ENCODE measurements around the gene CASZ1.

The CASZ1 gene

GRCh38 chr1:10745383-10745782 is 51.1 kb downstream of the CASZ1 start:
- TF ChIP-seq ZNF274 (IDR thresholded peaks at IDR 0.05; ENCODE audit: low read depth, low read length) = no peak
- H3K4me3 ChIP-seq (ENCODE audit: low read length) = no peak overlapping the region

- H3K4me3 ChIP-seq (ENCODE audit: low read length) = no peak overlapping the region
- TF ChIP-seq ZNF274 (IDR thresholded peaks at IDR 0.05; ENCODE audit: low read depth, low read length) = no peak
Measured at GRCh38 chr1:10744654-10745238, 51.7 kb downstream of the CASZ1 start.

DNA sequence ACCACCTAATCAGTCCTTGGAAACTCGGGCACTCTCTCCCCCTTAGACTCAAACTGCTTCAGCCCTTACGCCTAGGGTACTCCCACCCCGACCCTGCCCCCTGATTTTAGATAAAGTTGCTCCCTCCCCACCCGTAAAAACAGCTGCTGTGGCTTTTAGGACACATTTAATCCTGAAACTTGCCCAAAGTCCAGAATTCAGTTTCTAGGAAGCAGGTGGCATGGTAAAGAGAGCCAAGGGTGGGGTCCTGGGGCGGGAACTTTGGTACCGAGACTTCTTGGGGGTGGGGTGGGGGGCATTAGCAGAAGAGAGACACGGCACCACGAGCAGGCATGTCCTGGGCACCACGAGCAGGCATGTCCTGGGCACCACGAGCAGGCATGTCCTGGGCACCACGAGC is 52.4 kb downstream of the CASZ1 start:
- no peak overlapping the region for H3K4me3 ChIP-seq (ENCODE audit: low read length)
- TF ChIP-seq ZNF274 (IDR thresholded peaks at IDR 0.05; ENCODE audit: low read depth, low read length) = no peak

DNA sequence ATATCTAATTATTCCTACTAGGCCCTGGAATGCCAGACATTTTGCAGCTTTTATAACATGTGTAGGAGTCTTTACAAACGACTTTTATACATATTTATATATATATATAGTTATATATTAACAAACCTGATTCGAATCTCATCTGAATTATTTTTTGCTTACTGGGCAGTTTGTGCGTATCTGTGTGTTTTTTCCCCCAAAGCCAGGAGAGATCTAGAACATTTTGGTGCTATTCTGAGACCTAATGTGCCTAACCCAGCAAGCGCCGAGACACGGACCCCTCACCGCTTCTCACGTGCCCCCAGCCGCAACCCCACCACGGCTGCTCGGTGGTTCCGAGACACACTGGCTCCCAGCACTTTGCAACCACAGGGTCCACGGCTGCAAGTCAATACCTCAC is 54.8 kb downstream of the CASZ1 start:
- no peak for TF ChIP-seq ZNF274 (IDR thresholded peaks at IDR 0.05; ENCODE audit: low read depth, low read length)
- H3K4me3 ChIP-seq (ENCODE audit: low read length) = no peak overlapping the region

DNA sequence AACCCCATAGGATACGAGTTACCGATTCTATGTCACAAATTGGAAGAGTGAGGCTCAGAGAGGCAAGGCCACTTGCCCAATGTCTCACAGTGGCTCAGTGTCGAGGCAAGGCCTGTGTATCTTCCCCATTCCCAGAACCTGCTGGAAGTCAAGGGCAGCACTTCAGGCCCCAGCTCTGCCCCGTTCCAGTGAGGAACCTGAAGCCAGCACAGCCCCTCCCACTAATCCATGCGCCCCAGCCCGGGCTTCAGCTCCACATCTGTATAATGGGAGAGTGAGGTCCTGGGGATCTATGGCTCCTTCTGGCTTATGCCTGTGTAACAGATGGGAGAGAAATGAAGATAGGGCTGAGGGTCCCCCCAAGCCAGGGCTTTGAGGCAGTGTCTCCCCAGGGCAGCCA is 56.3 kb downstream of the CASZ1 start:
- no peak for TF ChIP-seq ZNF274 (IDR thresholded peaks at IDR 0.05; ENCODE audit: low read depth, low read length)
- H3K4me3 ChIP-seq (ENCODE audit: low read length) = no peak overlapping the region

GRCh38 chr1:10739589-10739988 is 56.9 kb downstream of the CASZ1 start:
- no peak for TF ChIP-seq ZNF274 (IDR thresholded peaks at IDR 0.05; ENCODE audit: low read depth, low read length)

DNA sequence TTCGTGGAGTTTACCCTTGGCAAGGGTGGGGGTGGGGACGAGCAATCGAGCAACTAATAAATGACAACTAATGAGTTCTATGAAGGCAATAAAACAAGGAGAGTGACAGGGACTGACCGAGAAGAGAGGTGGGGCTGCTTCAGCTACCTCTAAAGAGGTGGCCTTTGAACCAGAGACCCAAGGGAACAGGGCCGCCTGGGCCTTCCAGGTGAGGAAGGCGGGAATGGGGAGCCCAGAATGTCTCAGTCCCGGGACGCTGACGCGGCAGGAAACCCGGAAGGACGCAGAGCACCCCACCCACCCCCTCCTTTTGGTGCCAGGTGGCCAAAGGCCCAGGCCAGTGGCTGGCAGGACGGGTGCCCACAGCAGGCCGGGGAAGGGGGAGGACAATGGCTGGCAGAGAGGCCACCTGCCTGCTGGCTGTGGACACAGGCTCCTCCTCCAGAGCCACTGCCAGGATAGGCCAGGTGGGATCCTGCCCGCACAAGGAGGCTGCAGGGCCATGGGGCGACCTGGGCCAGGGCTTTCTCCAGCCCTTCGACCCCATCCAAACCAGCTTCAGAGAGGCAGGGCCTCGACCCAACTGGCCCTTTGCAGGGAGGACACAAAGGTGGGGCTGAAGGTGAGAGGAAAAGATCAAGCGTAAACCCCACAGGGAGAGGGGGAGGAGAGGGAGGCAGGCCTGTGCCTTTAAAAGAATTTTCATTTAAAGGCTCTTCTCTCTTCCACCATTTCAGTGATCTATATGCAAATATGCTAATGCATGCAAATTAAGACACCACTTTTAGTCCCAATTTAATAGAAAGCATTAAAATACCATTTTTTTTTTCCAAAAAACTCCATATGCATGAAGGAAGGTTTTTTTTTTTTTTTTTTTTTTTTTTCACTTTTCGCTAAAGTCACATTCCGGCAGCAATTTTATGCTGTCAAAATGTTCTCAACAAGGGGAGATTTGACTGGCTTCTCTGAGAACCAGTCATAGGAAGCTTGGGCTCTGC is 58.1 kb downstream of the CASZ1 start:
- no peak overlapping the region for H3K4me3 ChIP-seq (ENCODE audit: low read length)
- TF ChIP-seq ZNF274 (IDR thresholded peaks at IDR 0.05; ENCODE audit: low read depth, low read length) = no peak

More at GRCh38 chr1:10739589-10739988, 56.9 kb downstream of the CASZ1 start:
- H3K4me3 ChIP-seq (ENCODE audit: low read length) = no peak overlapping the region

DNA sequence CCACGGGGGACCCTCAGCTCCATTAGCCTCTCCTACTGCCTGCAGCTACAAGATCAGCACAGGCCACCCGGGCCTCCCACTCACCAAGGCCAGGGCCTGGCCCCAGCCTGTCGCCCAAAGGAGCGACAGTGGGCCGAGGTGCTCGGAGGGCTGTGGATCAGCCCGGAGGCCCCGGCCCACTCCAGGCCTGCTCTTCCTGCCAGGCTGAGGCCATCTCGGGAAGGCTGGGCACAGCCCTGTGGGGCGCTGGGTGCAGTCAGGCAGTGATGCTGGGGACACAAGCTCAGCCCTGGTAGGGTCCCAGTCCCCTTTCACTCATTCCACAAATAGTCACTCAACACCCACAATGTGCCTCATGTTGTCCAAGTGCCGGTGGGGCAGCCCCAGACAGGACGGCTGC is 58.8 kb downstream of the CASZ1 start:
- H3K4me3 ChIP-seq (ENCODE audit: low read length) = no peak overlapping the region
- no peak for TF ChIP-seq ZNF274 (IDR thresholded peaks at IDR 0.05; ENCODE audit: low read depth, low read length)

DNA sequence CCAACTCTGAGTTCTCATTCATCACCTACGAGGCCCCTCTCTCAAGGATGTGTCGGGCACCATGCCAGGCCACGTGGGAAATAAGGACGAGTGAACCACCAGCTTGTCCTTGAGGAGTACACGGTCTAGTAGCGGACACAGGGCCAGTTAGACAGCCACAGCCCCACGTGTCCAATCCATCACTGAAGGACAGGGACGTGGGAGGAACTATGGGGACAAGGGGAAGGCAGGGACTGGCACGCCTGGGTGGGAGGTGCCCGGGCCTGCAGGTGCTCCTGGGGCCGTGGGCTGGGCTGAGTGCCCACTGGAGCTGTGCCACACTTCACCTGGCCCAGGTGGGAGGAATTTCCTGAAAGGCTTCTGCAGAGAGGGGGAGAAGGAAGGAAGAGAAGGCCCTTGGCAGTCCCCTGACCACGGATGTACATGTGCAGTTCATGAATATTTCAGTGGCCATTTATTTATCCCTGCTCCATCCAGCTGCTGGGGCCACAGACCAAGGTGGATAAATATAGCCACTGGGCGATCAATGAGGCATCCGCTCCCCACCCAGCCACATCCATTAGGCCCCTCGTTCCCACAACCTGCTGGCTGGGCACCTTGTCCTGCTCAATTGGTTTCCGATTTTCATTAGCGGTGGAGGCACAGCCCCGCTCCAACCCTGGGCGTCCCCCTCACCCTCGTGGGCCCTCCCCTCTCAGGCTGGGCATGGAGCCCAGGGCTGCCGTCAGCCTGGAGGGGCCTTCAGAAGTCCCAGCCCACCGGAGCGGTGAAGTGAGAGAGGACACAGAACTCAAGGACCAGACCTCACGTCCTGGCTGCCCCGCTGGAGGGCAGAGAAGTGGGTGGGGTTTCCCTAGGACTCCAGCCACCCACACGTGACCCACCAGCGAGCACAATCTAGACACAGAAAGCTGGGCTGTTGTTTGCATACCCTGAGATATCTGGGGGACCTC is 59.5 kb downstream of the CASZ1 start:
- TF ChIP-seq ZNF274 (IDR thresholded peaks at IDR 0.05; ENCODE audit: low read depth, low read length) = no peak
- no peak overlapping the region for H3K4me3 ChIP-seq (ENCODE audit: low read length)

DNA sequence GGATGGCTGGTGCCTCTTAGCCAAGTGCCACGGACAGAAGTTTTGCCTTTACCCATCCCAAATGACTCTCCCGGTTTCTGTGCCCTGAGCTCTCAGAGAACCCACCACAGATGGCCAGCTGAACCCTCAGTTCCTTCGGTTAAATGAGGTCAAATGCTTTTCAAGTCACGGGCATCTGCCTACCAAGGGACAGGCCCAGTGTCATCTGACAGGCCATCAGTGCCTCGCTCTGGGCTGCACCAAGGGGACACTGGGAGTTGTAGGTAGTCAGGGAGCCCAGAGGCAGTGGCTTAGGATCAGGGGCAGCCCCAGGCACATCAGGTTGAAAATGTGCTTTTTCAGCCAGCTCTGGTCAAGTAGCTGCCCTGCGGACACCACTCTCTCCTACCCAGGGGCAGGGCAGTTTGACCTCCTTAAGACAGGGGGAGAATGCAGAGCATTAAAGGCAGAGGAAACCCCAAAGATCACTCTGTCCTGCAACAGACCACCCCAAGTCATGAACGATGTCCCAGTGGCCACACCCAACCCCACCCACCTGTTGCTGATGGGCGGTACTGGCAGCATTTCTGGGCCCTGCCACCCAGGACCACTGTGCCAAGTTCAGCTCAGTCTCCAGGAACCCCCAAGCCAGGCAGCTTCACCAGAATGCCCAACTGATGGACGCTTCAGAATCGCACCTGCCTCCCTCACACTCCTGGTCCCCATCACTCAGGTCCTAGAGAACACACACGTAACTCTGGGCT is 60.7 kb downstream of the CASZ1 start:
- H3K4me3 ChIP-seq (ENCODE audit: low read length) = no peak overlapping the region
- TF ChIP-seq ZNF274 (IDR thresholded peaks at IDR 0.05; ENCODE audit: low read depth, low read length) = no peak

GRCh38 chr1:10734962-10735544 is 61.4 kb downstream of the CASZ1 start:
- H3K4me3 ChIP-seq (ENCODE audit: low read length) = no peak overlapping the region
- TF ChIP-seq ZNF274 (IDR thresholded peaks at IDR 0.05; ENCODE audit: low read depth, low read length) = no peak

- H3K4me3 ChIP-seq (ENCODE audit: low read length) = no peak overlapping the region
- TF ChIP-seq ZNF274 (IDR thresholded peaks at IDR 0.05; ENCODE audit: low read depth, low read length) = no peak
Measured at GRCh38 chr1:10734375-10734774, 62.1 kb downstream of the CASZ1 start.
